NB4 (cell line): Measurements from ENCODE around the gene CNTNAP4.

Source experiments
- DNase-seq: peaks from one replicate; pipeline ENCODE4 v3.0.0; 2010; ENCODE audit warnings: low read depth
- H3K4me3 ChIP-seq: one replicate; pipeline ENCODE4 v1.5.1; 2011; ENCODE audit warnings: mild to moderate bottlenecking, low read depth, low read length, moderate library complexity
- CTCF ChIP-seq: IDR thresholded peaks from one replicate; pipeline ENCODE4 v1.5.1; 2012; ENCODE audit warnings: low read depth, low read length
- MYC ChIP-seq: IDR thresholded peaks from 2 replicates; pipeline ENCODE4 v1.6.1; 2011; ENCODE audit warnings: low read depth, low read length
- POLR2A ChIP-seq: IDR thresholded peaks from 2 replicates; pipeline ENCODE4 v1.6.1; 2011; ENCODE audit warnings: mild to moderate bottlenecking; ENCODE audit not compliant: insufficient read length; ENCODE audit errors: extremely low read depth
- TF ChIP-seq, protein P1 (sequence below): IDR thresholded peaks from 2 replicates; pipeline ENCODE4 v1.6.1; 2011; ENCODE audit warnings: low read depth, low read length

The CNTNAP4 gene

GRCh38 chr16:76532188-76532973 is 255.2 kb downstream of the CNTNAP4 start:
- no peak overlapping the region for H3K4me3 ChIP-seq
- TF ChIP-seq, protein P1, sequence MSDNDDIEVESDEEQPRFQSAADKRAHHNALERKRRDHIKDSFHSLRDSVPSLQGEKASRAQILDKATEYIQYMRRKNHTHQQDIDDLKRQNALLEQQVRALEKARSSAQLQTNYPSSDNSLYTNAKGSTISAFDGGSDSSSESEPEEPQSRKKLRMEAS = no peak
- TF ChIP-seq CTCF (no peak), MYC (no peak), POLR2A (no peak)
- no peak for DNase-seq

DNA sequence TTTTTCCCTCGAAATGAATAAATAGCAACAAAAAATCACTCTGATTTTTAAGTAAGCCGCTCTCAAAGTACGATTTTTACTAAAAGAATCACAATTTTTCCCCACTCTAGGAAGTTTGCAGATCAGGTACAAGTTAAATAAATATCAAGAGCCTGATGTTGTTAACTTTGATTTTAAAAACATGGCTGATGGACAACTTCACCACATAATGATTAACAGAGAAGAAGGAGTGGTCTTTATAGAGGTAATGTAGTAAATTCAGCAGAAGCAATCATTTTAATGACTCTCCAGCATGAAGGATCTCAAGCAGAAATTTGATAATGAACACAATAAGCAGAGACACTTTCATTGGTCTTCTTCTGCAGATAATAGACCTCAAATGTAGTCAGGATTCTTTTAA is 262.4 kb downstream of the CNTNAP4 start:
- no peak for TF ChIP-seq POLR2A
- TF ChIP-seq CTCF = no peak
- no peak for TF ChIP-seq MYC
- TF ChIP-seq, protein P1 = no peak
- no peak overlapping the region for H3K4me3 ChIP-seq
- no peak for DNase-seq

- H3K4me3 ChIP-seq = no peak overlapping the region
- DNase-seq = no peak
- no peak for TF ChIP-seq POLR2A
- no peak for TF ChIP-seq CTCF
- no peak for TF ChIP-seq MYC
- TF ChIP-seq, protein P1 = no peak
Observed at GRCh38 chr16:76541070-76541469, 263.9 kb downstream of the CNTNAP4 start.

- DNase-seq = no peak
- H3K4me3 ChIP-seq = no peak overlapping the region
- TF ChIP-seq CTCF (no peak), MYC (no peak), POLR2A (no peak)
- TF ChIP-seq, protein P1 = no peak
Observed at GRCh38 chr16:76565542-76565941, 288.3 kb downstream of the CNTNAP4 start.

- H3K4me3 ChIP-seq = no peak overlapping the region
- no peak for DNase-seq
- TF ChIP-seq CTCF (no peak), POLR2A (no peak), MYC (no peak)
- TF ChIP-seq, protein P1 = no peak
Observed at GRCh38 chr16:76571755-76572154, 294.6 kb downstream of the CNTNAP4 start.

- DNase-seq = no peak
- H3K4me3 ChIP-seq = no peak overlapping the region
- no peak for TF ChIP-seq MYC
- TF ChIP-seq, protein P1 = no peak
- no peak for TF ChIP-seq POLR2A
- TF ChIP-seq CTCF = no peak
Observed at GRCh38 chr16:76573281-76573680, 296.1 kb downstream of the CNTNAP4 start.
